ENCODE measurements around the gene EGFL7.

Gene EGFL7

DNA sequence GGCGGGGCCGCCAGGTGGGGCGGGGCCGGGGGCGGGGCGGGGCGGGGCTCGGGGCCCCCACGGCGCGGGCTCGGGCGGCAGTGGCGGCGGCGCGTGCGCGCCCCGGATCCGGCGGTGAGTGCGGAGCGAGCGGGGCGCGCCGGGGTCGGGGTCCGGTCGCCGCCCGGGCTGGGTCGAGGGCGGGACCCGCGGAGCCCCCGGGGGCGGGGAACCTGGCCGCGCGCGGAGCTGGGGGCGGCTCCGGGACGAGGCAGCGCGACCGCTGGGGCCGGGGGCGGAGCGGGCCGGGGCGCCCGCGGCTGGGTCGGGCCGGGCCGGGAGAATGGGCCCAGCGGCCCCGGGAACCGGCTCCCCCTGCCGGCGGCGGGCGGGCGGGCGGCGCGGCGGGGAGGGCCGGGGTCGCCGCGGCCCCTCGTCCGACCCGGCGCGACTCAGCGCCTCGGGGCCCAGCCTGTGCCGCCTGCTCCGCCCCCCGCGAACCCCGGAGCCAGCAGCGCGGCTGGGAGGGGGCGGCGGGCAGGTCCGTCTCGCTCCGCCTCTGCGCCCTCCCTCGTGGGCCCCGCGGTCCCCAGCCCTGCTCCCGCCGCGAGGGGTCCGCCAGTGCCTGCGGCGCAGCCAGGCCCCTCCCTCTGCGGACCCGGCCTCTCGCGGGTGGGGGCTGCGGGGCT lies 3.1 kb downstream of the EGFL7 start:
- DNase-seq (ENCODE audit: low spot score), result no peak
- Histone ChIP-seq H3K27ac (peak overlapping the region in 1 of 2 donors; percentile 72), H3K4me3 (peak overlapping the region; percentile 76)
- TF ChIP-seq, protein P1, sequence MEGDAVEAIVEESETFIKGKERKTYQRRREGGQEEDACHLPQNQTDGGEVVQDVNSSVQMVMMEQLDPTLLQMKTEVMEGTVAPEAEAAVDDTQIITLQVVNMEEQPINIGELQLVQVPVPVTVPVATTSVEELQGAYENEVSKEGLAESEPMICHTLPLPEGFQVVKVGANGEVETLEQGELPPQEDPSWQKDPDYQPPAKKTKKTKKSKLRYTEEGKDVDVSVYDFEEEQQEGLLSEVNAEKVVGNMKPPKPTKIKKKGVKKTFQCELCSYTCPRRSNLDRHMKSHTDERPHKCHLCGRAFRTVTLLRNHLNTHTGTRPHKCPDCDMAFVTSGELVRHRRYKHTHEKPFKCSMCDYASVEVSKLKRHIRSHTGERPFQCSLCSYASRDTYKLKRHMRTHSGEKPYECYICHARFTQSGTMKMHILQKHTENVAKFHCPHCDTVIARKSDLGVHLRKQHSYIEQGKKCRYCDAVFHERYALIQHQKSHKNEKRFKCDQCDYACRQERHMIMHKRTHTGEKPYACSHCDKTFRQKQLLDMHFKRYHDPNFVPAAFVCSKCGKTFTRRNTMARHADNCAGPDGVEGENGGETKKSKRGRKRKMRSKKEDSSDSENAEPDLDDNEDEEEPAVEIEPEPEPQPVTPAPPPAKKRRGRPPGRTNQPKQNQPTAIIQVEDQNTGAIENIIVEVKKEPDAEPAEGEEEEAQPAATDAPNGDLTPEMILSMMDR (IDR thresholded peaks at IDR 0.05), result no peak

DNA sequence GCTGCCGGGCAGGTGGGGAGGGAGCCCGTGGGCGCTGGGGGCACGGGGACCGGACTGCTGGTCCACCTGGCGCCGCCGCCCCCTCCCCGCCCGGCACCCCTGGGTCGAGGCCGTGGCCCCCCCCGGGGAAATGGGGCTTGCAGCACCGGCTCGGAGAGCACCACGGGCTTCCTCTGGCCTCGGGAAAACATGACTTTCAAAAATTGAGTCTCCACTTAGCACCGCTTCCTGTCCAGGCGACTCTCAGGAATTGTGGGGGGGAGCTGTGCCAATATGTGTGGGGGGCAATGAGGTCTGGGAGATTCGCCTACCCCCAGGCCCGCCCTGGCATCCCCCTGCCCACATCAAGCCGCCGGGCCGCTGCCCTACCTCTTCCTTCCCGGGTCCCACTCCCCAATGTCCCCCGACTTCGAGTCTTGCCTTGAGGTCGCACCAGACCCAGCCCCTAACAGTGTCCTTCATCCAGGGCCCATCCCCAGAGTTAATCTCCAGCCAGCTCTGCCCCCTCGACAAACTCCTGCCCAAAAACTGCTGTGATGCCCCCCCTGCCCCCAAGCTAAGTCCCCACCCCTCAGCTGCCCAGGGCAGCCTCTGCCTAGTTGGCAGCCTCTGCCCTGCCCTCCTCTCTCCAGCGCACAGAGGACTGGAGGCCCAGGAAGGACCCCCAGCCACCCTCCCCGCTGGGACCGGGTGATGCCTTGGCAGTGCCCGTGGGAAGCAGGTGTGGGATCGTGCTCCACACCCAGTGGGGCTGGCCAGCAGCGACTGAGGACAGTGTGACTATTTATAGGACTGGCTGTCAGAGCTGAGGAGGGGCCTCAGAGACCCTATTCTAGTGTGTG lies 3.9 kb downstream of the EGFL7 start:
- Histone ChIP-seq H3K27ac (peak overlapping the region in 1 of 2 donors; percentile 72), H3K4me3 (peak overlapping the region; percentile 76)
- TF ChIP-seq, protein P1 (IDR thresholded peaks at IDR 0.05), result no peak
- no peak for DNase-seq (ENCODE audit: low spot score)

DNA sequence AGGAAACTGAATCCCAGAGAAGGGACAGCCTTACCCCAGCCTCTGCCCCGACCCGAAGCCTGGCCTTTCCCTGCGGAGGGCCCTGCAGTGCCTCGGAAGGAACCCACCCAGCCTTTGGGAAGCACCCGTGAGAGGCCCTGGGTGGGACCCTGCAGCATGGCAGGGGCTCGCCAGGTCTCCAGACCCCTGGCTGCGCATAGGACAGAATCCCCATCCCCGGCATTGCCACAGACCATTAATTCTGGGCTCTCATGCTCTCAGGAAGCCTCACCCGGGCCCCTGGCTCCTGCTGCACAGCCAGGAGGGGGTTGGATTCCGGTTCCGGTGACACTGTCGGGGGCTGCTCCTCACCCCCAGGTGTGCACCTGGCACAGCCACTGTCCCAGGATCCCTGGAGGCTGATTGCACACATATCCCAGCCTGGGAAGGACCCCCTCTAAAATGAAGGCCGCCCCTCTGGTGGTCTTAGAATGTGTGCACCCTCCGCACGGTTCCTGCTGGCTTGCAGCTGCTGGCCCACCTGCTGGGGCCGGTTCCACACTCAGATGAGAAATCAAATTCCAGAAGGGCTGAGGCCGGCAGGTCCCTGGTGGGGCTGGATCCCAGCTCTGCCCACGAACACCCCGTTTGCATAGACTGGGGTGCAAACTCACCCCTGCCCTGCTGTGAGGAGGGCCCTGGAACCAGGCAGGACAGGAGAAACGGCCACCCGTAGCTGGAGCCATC lies 4.7 kb downstream of the EGFL7 start:
- DNase-seq (ENCODE audit: low spot score), result no peak
- peak overlapping the region; percentile 76 for H3K4me3 ChIP-seq
- H3K27ac ChIP-seq, result peak overlapping the region in 1 of 2 donors; percentile 72
- TF ChIP-seq, protein P1 (IDR thresholded peaks at IDR 0.05), result no peak

DNA sequence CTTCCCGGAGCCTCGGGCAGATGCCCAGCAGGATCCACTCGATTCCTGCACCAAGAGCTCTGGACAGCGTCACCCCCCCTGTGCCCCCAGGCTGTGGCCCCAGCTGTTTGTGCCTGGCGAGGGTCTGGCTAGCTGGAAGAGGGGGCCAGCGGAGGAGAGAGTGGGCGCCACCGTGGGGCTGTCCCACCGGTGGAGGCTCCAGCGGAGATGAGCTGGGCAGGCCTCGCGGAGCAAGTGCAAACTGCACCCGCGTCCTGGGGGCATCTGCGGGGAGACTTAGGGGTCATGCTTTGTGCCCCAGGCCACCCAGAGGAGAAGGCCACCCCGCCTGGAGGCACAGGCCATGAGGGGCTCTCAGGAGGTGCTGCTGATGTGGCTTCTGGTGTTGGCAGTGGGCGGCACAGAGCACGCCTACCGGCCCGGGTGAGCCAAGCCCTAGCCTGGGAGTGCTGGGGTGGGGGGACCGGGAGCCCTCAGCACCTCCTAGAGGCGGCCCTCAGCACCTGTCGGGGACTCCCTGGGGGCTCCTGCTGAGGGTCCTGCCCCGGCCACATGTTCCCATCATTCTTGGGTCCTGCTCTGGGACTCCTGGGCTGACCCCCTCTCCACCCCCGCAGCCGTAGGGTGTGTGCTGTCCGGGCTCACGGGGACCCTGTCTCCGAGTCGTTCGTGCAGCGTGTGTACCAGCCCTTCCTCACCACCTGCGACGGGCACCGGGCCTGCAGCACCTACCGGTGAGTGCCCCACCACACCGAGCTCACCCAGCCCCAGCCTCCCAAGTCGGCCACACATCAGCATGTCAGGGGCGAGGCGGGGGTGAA lies 5.4 kb downstream of the EGFL7 start:
- TF ChIP-seq, protein P1 (IDR thresholded peaks at IDR 0.05), result no peak
- H3K27ac ChIP-seq, result peak overlapping the region in 1 of 2 donors; percentile 22
- DNase-seq (ENCODE audit: low spot score), result no peak
- H3K4me3 ChIP-seq, result peak overlapping the region; percentile 76

DNA sequence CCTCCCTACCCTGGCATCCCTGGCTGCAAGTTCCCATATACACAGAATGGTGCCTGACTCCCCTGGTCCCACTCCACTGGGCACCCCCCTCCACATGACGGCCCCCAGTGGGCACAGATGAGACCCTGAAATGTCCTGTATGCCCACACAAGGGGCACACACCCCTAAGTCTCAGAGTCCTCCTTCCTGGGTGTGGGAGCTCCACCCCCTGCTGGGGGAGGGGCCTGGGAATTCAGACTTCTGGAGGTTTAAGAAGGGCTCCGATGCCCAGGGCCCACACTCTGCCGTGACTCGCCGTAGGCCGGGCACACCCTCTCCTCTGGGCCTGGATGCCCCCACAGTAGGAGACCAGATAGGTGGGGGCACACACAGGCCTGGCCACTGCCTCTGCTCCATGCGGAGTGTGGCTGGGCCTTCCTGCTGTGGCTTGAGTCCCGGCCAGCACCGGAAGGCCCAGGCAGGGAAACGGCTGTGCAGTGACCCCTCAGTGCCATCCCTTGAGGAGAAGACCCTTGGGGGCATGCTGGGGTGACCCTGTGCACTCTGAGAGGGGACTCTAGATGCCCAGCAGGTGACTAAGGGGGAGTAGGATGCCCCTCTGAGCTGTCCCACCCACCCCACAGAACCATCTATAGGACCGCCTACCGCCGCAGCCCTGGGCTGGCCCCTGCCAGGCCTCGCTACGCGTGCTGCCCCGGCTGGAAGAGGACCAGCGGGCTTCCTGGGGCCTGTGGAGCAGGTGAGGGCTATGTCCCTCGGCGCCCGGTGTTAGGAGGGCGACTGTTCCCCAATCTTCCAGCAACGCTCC lies 6.5 kb downstream of the EGFL7 start:
- peak overlapping the region in 1 of 2 donors; percentile 28 for H3K27ac ChIP-seq
- peak overlapping the region; percentile 76 for H3K4me3 ChIP-seq
- DNase-seq (ENCODE audit: low spot score), result no peak
- TF ChIP-seq, protein P1 (IDR thresholded peaks at IDR 0.05), result no peak
